Measurements from ENCODE around the gene A4GALT.

The A4GALT gene

GRCh38 chr22:42679691-42680090 is 41.0 kb downstream of the A4GALT start:
- TF ChIP-seq SIN3A (IDR thresholded peaks at IDR 0.05; ENCODE audit: borderline replicate concordance, insufficient read depth, low read length) = no peak
- TF ChIP-seq TAF1 (IDR thresholded peaks at IDR 0.05; ENCODE audit: borderline replicate concordance, insufficient read depth, low read length) = no peak
- TF ChIP-seq POLR2AphosphoS5 (IDR thresholded peaks at IDR 0.05; ENCODE audit: low read depth, low read length) = no peak
- TF ChIP-seq FOXP2 (optimal IDR thresholded peaks at IDR 0.05; ENCODE audit: borderline replicate concordance, extremely low read depth, extremely low read length, insufficient read depth) = no peak
- TF ChIP-seq REST (IDR thresholded peaks at IDR 0.05; ENCODE audit: insufficient read depth in 1 of 2, low read depth in 2 of 2, low read length in 2 of 2) = no peak

GRCh38 chr22:42678894-42679293 is 41.8 kb downstream of the A4GALT start:
- TF ChIP-seq SIN3A (IDR thresholded peaks at IDR 0.05; ENCODE audit: borderline replicate concordance, insufficient read depth, low read length) (no peak), POLR2AphosphoS5 (IDR thresholded peaks at IDR 0.05; ENCODE audit: low read depth, low read length) (no peak), REST (IDR thresholded peaks at IDR 0.05; ENCODE audit: insufficient read depth in 1 of 2, low read depth in 2 of 2, low read length in 2 of 2) (no peak), TAF1 (IDR thresholded peaks at IDR 0.05; ENCODE audit: borderline replicate concordance, insufficient read depth, low read length) (no peak), FOXP2 (optimal IDR thresholded peaks at IDR 0.05; ENCODE audit: borderline replicate concordance, extremely low read depth, extremely low read length, insufficient read depth) (no peak)

GRCh38 chr22:42676059-42676607 is 44.5 kb downstream of the A4GALT start:
- TF ChIP-seq REST (IDR thresholded peaks at IDR 0.05; ENCODE audit: insufficient read depth in 1 of 2, low read depth in 2 of 2, low read length in 2 of 2) (no peak), SIN3A (IDR thresholded peaks at IDR 0.05; ENCODE audit: borderline replicate concordance, insufficient read depth, low read length) (no peak), TAF1 (IDR thresholded peaks at IDR 0.05; ENCODE audit: borderline replicate concordance, insufficient read depth, low read length) (no peak)

GRCh38 chr22:42673898-42674401 is 46.7 kb downstream of the A4GALT start:
- TF ChIP-seq REST (IDR thresholded peaks at IDR 0.05; ENCODE audit: insufficient read depth in 1 of 2, low read depth in 2 of 2, low read length in 2 of 2) (no peak), TAF1 (IDR thresholded peaks at IDR 0.05; ENCODE audit: borderline replicate concordance, insufficient read depth, low read length) (no peak)
